ENCODE results near the gene WNT9B.

- TF ChIP-seq CTCF (IDR thresholded peaks at IDR 0.05; ENCODE audit: insufficient read depth, low read length, poor library complexity, severe bottlenecking) (no peak), EZH2phosphoT487 (conservative IDR thresholded peaks at IDR 0.05; ENCODE audit: low read length) (no peak)
Measured at GRCh38 chr17:46935658-46936266, 84.4 kb downstream of the WNT9B start.
